Cardiac muscle cell (in vitro differentiated cells and primary cell): ENCODE measurements around the gene SMTN. TPM values are rescaled to one million over a fixed set of nuclear protein-coding genes. Genes with fewer than 3 reads are reported as not detected.

Source experiments
- DNase-seq, 2 donors: peaks; one replicate each; pipeline versions ENCODE4 v3.0.0 to v3.0.0-alpha.2; 2010 to 2017; ENCODE audit warnings: low read depth in 1 of 2, low spot score in 1 of 2
- H3K27ac ChIP-seq: fragments of 200-600 bp; sonication (generic); 2 replicates; pipeline ENCODE4 v1.5.1; 2016
- H3K27me3 ChIP-seq: fragments of 200-600 bp; sonication (generic); 2 replicates; pipeline ENCODE4 v1.6.0; 2016; ENCODE audit warnings: control low read depth
- H3K36me3 ChIP-seq: fragments of 200-600 bp; sonication (generic); 2 replicates; pipeline ENCODE4 v1.5.1; 2016; ENCODE audit warnings: control low read depth
- H3K4me1 ChIP-seq: fragments of 200-600 bp; sonication (generic); 2 replicates; pipeline ENCODE4 v1.8.1; 2017; ENCODE audit warnings: low read depth, mild to moderate bottlenecking, mixed run types
- H3K4me3 ChIP-seq: fragments of 200-600 bp; sonication (generic); 2 replicates; pipeline ENCODE4 v1.5.1; 2016; ENCODE audit warnings: mild to moderate bottlenecking
- H3K9me3 ChIP-seq: fragments of 200-600 bp; sonication (generic); 2 replicates; pipeline ENCODE4 v1.5.1; 2017; ENCODE audit warnings: low read depth, mild to moderate bottlenecking, control low read depth
- polyA plus RNA-seq: library from polyadenylated mRNA; unstranded; fragments of >200 nt; fragmentation: Nextera tagmentation; extraction: Ambion mirVana; gene quantifications from 2 replicates; pipeline ENCODE4 v1.2.1, GENCODE V29; 2016
- total RNA-seq: library from RNA; depleted of rRNA; stranded (reverse); fragments of >200 nt; gene quantifications from 2 replicates; pipeline ENCODE4 v1.2.3, GENCODE V29; 2016
- TF ChIP-seq, protein P1 (sequence below): IDR thresholded peaks from 2 replicates; pipeline ENCODE4 v1.5.1; 2012; ENCODE audit warnings: low read depth, mild to moderate bottlenecking, low read length

The SMTN gene
- total and polyA plus RNA-seq, 2 experiments from 2014 or later: 33.9 to 72.0 TPM

DNA sequence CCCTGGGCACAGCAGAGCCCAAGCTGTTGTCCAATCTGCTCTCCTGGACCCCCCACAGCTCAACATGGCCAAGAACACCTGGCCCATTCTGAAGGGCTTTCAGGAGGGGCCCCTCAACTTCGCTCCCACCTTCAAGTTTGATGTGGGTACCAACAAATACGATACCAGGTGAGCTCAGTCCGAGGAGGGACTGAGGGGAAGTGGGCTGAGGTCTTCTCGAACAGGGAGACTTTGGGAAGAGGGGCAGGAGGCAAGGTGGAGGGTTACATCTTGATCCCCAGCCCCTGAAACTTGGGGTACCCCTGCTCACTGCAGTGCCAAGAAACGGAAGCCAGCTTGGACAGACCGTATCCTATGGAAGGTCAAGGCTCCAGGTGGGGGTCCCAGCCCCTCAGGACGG, 47.0 kb downstream of the SMTN start:
- H3K4me1 ChIP-seq: peaks cover 4% of the 10 kb centered on the region
- no peak for DNase-seq
- H3K27me3 ChIP-seq: no peaks in the 10 kb centered on the region
- H3K4me3 ChIP-seq: no peak overlapping the region
- TF ChIP-seq, protein P1, sequence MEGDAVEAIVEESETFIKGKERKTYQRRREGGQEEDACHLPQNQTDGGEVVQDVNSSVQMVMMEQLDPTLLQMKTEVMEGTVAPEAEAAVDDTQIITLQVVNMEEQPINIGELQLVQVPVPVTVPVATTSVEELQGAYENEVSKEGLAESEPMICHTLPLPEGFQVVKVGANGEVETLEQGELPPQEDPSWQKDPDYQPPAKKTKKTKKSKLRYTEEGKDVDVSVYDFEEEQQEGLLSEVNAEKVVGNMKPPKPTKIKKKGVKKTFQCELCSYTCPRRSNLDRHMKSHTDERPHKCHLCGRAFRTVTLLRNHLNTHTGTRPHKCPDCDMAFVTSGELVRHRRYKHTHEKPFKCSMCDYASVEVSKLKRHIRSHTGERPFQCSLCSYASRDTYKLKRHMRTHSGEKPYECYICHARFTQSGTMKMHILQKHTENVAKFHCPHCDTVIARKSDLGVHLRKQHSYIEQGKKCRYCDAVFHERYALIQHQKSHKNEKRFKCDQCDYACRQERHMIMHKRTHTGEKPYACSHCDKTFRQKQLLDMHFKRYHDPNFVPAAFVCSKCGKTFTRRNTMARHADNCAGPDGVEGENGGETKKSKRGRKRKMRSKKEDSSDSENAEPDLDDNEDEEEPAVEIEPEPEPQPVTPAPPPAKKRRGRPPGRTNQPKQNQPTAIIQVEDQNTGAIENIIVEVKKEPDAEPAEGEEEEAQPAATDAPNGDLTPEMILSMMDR: no peak
- H3K27ac ChIP-seq: no peak overlapping the region
- H3K36me3 ChIP-seq: no peaks in the 10 kb centered on the region
- H3K9me3 ChIP-seq: no peaks in the 10 kb centered on the region

DNA sequence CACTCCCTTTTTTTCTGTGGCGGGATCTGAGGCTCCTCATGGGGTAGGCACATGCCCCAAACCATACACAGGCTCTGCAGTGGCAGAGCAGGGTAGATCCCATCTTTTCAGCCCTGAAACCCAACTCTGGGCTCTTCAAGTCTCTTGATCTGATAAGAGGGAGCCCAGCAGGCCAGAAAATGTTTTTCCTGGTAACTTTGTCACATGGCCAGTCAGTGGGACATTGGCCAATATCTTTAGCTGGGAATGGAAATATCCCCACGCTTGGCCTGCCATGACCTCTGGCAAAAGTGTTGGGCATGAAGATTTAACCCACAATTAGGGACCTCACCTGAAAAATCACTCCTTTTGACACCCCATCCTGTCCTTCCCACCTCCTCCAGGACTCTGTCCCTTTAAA, 49.8 kb downstream of the SMTN start:
- Histone ChIP-seq H3K4me1 (no peaks in the 10 kb centered on the region), H3K4me3 (no peak overlapping the region), H3K9me3 (no peaks in the 10 kb centered on the region), H3K27me3 (no peaks in the 10 kb centered on the region), H3K36me3 (no peaks in the 10 kb centered on the region), H3K27ac (no peak overlapping the region)
- no peak for DNase-seq
- TF ChIP-seq, protein P1: no peak

DNA sequence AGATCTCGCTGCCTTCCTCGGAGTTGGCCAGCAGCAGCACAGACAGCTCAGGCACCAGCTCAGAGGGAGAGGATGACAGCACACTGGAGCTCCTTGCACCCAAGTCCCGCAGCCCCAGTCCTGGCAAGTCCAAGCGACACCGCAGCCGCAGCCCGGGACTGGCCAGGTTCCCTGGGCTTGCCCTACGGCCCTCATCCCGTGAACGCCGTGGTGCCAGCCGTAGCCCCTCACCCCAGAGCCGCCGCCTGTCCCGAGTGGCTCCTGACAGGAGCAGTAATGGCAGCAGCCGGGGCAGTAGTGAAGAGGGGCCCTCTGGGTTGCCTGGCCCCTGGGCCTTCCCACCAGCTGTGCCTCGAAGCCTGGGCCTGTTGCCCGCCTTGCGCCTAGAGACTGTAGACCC, 52.8 kb downstream of the SMTN start:
- Histone ChIP-seq H3K9me3 (no peaks in the 10 kb centered on the region), H3K4me1 (no peaks in the 10 kb centered on the region), H3K4me3 (no peak overlapping the region), H3K27me3 (no peaks in the 10 kb centered on the region), H3K27ac (no peak overlapping the region), H3K36me3 (no peaks in the 10 kb centered on the region)
- DNase-seq: no peak
- TF ChIP-seq, protein P1: no peak

- Histone ChIP-seq H3K27me3 (no peaks in the 10 kb centered on the region), H3K27ac (no peak overlapping the region), H3K9me3 (no peaks in the 10 kb centered on the region), H3K4me3 (no peak overlapping the region), H3K36me3 (no peaks in the 10 kb centered on the region), H3K4me1 (no peaks in the 10 kb centered on the region)
- DNase-seq: no peak
- TF ChIP-seq, protein P1: no peak
Measured at GRCh38 chr22:31134688-31135087, 53.6 kb downstream of the SMTN start.

GRCh38 chr22:31135706-31136105, 54.6 kb downstream of the SMTN start:
- no peak for DNase-seq
- H3K27ac ChIP-seq: peak overlapping the region; percentile 51
- H3K4me1 ChIP-seq: peaks cover 5% of the 10 kb centered on the region
- no peak overlapping the region for H3K4me3 ChIP-seq
- H3K36me3 ChIP-seq: no peaks in the 10 kb centered on the region
- no peaks in the 10 kb centered on the region for H3K27me3 ChIP-seq
- H3K9me3 ChIP-seq: no peaks in the 10 kb centered on the region
- TF ChIP-seq, protein P1: no peak

DNA sequence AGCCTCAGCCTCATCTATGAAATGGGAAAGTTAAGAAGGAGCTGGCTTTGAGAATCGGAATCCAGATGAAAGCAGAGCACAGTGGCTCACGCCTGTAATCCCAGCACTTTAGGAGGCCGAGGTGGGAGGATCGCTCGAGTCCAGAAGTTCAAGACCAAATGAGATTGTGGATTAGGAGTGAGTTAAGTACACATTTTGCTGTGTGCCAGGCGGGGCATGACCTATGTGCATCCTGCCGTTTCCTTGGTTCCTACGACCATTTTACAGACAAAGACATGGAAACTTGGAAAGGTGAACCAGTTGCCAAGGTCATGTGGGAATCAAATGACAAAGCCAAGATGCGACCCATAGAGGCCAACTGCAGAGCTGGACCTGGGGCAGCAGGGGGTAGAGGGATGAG, 55.0 kb downstream of the SMTN start:
- Histone ChIP-seq H3K27ac (no peak overlapping the region), H3K4me1 (peaks cover 6% of the 10 kb centered on the region), H3K9me3 (no peaks in the 10 kb centered on the region), H3K4me3 (no peak overlapping the region), H3K27me3 (no peaks in the 10 kb centered on the region), H3K36me3 (no peaks in the 10 kb centered on the region)
- TF ChIP-seq, protein P1: no peak
- no peak for DNase-seq
